IMR-90 (cell line): Measurements from ENCODE around the gene MTAP. TPM values are rescaled to one million over a fixed set of nuclear protein-coding genes. Genes with fewer than 3 reads are reported as not detected.

ENCODE experiments used
- ATAC-seq: fragments of 200-7000 bp; cut with Tn5 transposase; 2 replicates; pipeline ENCODE4 v1.9.1; 2020; ENCODE audit warnings: low read depth, mild to moderate bottlenecking, moderate library complexity
- BruUV-seq: library from RNA; stranded (reverse); fragments of 400-500 nt; replicated peaks from 2 replicates; lab custom pipeline; 2021; lab: Mats Ljungman, UMichigan
- CTCF ChIA-PET: fragments of 300-600 bp; formaldehyde crosslinking; extraction: SDS; loops from one replicate; lab custom pipeline; 2021; ENCODE audit warnings: antibody characterized with exemption; lab: Yijun Ruan, JAX
- POLR2A ChIA-PET: fragments of 300-600 bp; sonication (Branson Sonifier 250); formaldehyde crosslinking; loops from one replicate; lab custom pipeline; 2022; ENCODE audit warnings: antibody characterized with exemption; ENCODE audit not compliant: unreplicated experiment; lab: Charles Lee
- DNase-seq: peaks from one replicate; pipeline ENCODE4 v3.0.0; 2013
- H2AFZ ChIP-seq: replicated peaks from 2 replicates; pipeline ENCODE3; 2013; ENCODE audit warnings: low read length, mild to moderate bottlenecking; ENCODE audit not compliant: poor library complexity
- H2AK5ac ChIP-seq: 2 replicates; pipeline ENCODE4 v1.6.1; 2013; ENCODE audit warnings: low read depth, low read length, inconsistent platforms
- H2AK9ac ChIP-seq: replicated peaks from 2 replicates; pipeline ENCODE3; 2013; ENCODE audit warnings: mild to moderate bottlenecking, low read depth, low read length, moderate library complexity; ENCODE audit not compliant: poor library complexity
- H2BK120ac ChIP-seq: 2 replicates; pipeline ENCODE4 v1.6.1; 2013; ENCODE audit warnings: low read depth, low read length, inconsistent platforms
- H2BK15ac ChIP-seq: 3 replicates; pipeline ENCODE4 v1.6.1; 2013; ENCODE audit warnings: low read depth, low read length, inconsistent platforms
- H2BK20ac ChIP-seq: 2 replicates; pipeline ENCODE4 v1.6.1; 2013; ENCODE audit warnings: low read depth, mild to moderate bottlenecking, inconsistent platforms, low read length, moderate library complexity
- H2BK5ac ChIP-seq: 2 replicates; pipeline ENCODE4 v1.6.1; 2013; ENCODE audit warnings: mild to moderate bottlenecking, low read depth, low read length, inconsistent platforms; ENCODE audit not compliant: poor library complexity, severe bottlenecking
- H3K14ac ChIP-seq: replicated peaks from 2 replicates; pipeline ENCODE4 v1.6.1; 2013; ENCODE audit warnings: low read depth, low read length, inconsistent platforms
- H3K18ac ChIP-seq: 2 replicates; pipeline ENCODE4 v1.6.1; 2013; ENCODE audit warnings: low read depth, low read length, control low read depth
- H3K23ac ChIP-seq: 2 replicates; pipeline ENCODE4 v1.6.1; 2013; ENCODE audit warnings: low read depth, low read length, inconsistent platforms
- H3K27ac ChIP-seq: 2 replicates; pipeline ENCODE4 v1.5.1; 2013; ENCODE audit warnings: mild to moderate bottlenecking, control low read depth, low read length; ENCODE audit not compliant: insufficient read depth
- H3K27me3 ChIP-seq: 2 replicates; pipeline ENCODE4 v1.6.1; 2013; ENCODE audit warnings: low read length; ENCODE audit not compliant: control insufficient read depth, insufficient read depth
- H3K36me3 ChIP-seq: 2 replicates; pipeline ENCODE4 v1.6.1; 2013; ENCODE audit warnings: low read length, mixed read lengths; ENCODE audit not compliant: control insufficient read depth, insufficient read depth
- H3K4ac ChIP-seq: 2 replicates; pipeline ENCODE4 v1.6.1; 2013; ENCODE audit warnings: low read depth, low read length, inconsistent platforms
- H3K4me1 ChIP-seq: 2 replicates; pipeline ENCODE4 v1.6.1; 2013; ENCODE audit warnings: low read length, mixed read lengths; ENCODE audit not compliant: control insufficient read depth, insufficient read depth
- H3K4me2 ChIP-seq: 2 replicates; pipeline ENCODE4 v1.6.1; 2013; ENCODE audit warnings: low read depth, mild to moderate bottlenecking, control low read depth, low read length, moderate library complexity
- H3K4me3 ChIP-seq: 2 replicates; pipeline ENCODE4 v1.5.1; 2013; ENCODE audit warnings: low read depth, mild to moderate bottlenecking, control low read depth, low read length, moderate library complexity; ENCODE audit not compliant: insufficient read depth
- H3K56ac ChIP-seq: 2 replicates; pipeline ENCODE4 v1.6.1; 2013; ENCODE audit warnings: low read length, inconsistent platforms; ENCODE audit not compliant: insufficient read depth; ENCODE audit errors: extremely low read depth
- H3K79me1 ChIP-seq, 2 experiments: 2 replicates each; pipeline ENCODE4 v1.6.1; 2013; ENCODE audit warnings: low read length in 2 of 2, inconsistent platforms in 1 of 2, low read depth in 1 of 2
- H3K9ac ChIP-seq: 2 replicates; pipeline ENCODE4 v1.6.1; 2013; ENCODE audit warnings: low read depth, low read length, control low read depth
- H3K9me1 ChIP-seq: 2 replicates; pipeline ENCODE4 v1.6.1; 2013; ENCODE audit warnings: low read length, inconsistent platforms; ENCODE audit not compliant: insufficient read depth
- H3K9me3 ChIP-seq: 2 replicates; pipeline ENCODE4 v1.6.1; 2013; ENCODE audit warnings: low read length; ENCODE audit not compliant: control insufficient read depth, insufficient read depth
- H4K20me1 ChIP-seq: 2 replicates; pipeline ENCODE4 v1.6.1; 2013; ENCODE audit warnings: low read length, inconsistent platforms; ENCODE audit not compliant: insufficient read depth
- H4K5ac ChIP-seq: 2 replicates; pipeline ENCODE4 v1.6.1; 2013; ENCODE audit warnings: mild to moderate bottlenecking, low read depth, low read length, control low read depth
- H4K8ac ChIP-seq, 2 experiments: 2 replicates each; pipeline ENCODE4 v1.6.1; 2013; ENCODE audit warnings: low read depth in 2 of 2, low read length in 2 of 2, control low read depth in 1 of 2, inconsistent platforms in 1 of 2
- H4K91ac ChIP-seq: 2 replicates; pipeline ENCODE4 v1.6.1; 2013; ENCODE audit warnings: low read depth, low read length, inconsistent platforms; ENCODE audit not compliant: insufficient read depth
- BHLHE40 ChIP-seq: fragments of 150-350 bp; IDR thresholded peaks from 2 replicates; pipeline ENCODE4 v1.6.1; 2016; ENCODE audit warnings: mild to moderate bottlenecking, low read depth, low read length
- MXI1 ChIP-seq: IDR thresholded peaks from 2 replicates; pipeline ENCODE4 v1.6.1; 2012; ENCODE audit warnings: low read depth, mild to moderate bottlenecking, low read length, moderate library complexity, borderline replicate concordance
- NFE2L2 ChIP-seq: fragments of 150-350 bp; IDR thresholded peaks from 2 replicates; pipeline ENCODE4 v1.6.1; 2016; ENCODE audit warnings: low read depth, mild to moderate bottlenecking, low read length
- RCOR1 ChIP-seq: IDR thresholded peaks from 2 replicates; pipeline ENCODE4 v1.6.1; 2012; ENCODE audit warnings: mild to moderate bottlenecking, low read length, improper control_type of control experiment; ENCODE audit not compliant: insufficient replicate concordance
- RFX5 ChIP-seq: IDR thresholded peaks from 2 replicates; pipeline ENCODE4 v1.8.0; 2012; ENCODE audit warnings: low read depth, mild to moderate bottlenecking, low read length, moderate library complexity
- SMC3 ChIP-seq: fragments of 150-350 bp; IDR thresholded peaks from 2 replicates; pipeline ENCODE4 v1.6.1; 2016; ENCODE audit warnings: low read depth, mild to moderate bottlenecking, antibody characterized with exemption, low read length, moderate library complexity
- USF2 ChIP-seq: fragments of 150-350 bp; IDR thresholded peaks from 2 replicates; pipeline ENCODE4 v1.6.1; 2017; ENCODE audit warnings: mild to moderate bottlenecking, antibody characterized with exemption, low read length, low read depth
- WGBS, 2 experiments: methylation state at CpG; one replicate each; pipeline versions ENCODE4 v1.1.5 to v1.1.7; 2013; ENCODE audit warnings: missing lambda C conversion rate in 2 of 2; ENCODE audit not compliant: insufficient read length in 1 of 2; ENCODE audit errors: extremely low coverage in 2 of 2; 5-methylcytosine and 5-hydroxymethylcytosine counted together
- dilution Hi-C: fragments of 300-500 bp; cut with HindIII; formaldehyde crosslinking; loops from one replicate; pipeline ENCODE4 v1.14.3; 2018; ENCODE audit warnings: low sequenced_read_pairs; ENCODE audit not compliant: unreplicated experiment
- in situ Hi-C: fragments of 300-500 bp; cut with MboI; formaldehyde crosslinking; loops from 3 replicates; pipeline ENCODE4 v1.14.3; 2019; ENCODE audit warnings: low sequenced_read_pairs, inconsistent platforms, mixed read lengths
- intact Hi-C: fragments of 100-400 bp; cut with micrococcal nuclease; formaldehyde crosslinking; loops from 2 replicates; pipeline ENCODE4 v1.10.0; 2022
- polyA plus RNA-seq, 3 experiments: library from polyadenylated mRNA; depleted of rRNA; stranded (reverse); fragments of >200 nt; gene quantifications; 2 replicates each; pipeline ENCODE4 v1.2.3, GENCODE V29; 2012; ENCODE audit warnings: low replicate concordance in 1 of 3
- total RNA-seq: library from RNA; depleted of rRNA; stranded (reverse); fragments of >200 nt; gene quantifications from 2 replicates; pipeline ENCODE4 v1.2.3, GENCODE V29; 2012

MTAP gene
- total and polyA plus RNA-seq, 2 of the 4 experiments (the other 2 are of a cell fraction): 15.7 to 50.9 TPM

- Histone ChIP-seq H3K9me1 (no peaks in the 10 kb centered on the region), H4K20me1 (no peaks in the 10 kb centered on the region), H2BK15ac (no peak overlapping the region), H4K91ac (no peak overlapping the region), H3K4me3 (no peak overlapping the region), H2AK5ac (no peak overlapping the region), H3K27ac (no peak overlapping the region), H2BK20ac (no peak overlapping the region), H2BK120ac (no peak overlapping the region), H3K23ac (no peak overlapping the region), H3K4ac (no peak overlapping the region), H3K27me3 (no peaks in the 10 kb centered on the region), H3K56ac (no peak overlapping the region), H4K5ac (no peak overlapping the region), H3K4me2 (no peak overlapping the region), H3K9ac (no peak overlapping the region), H3K14ac (no peak overlapping the region), H3K4me1 (no peaks in the 10 kb centered on the region), H3K18ac (no peak overlapping the region), H3K9me3 (no peaks in the 10 kb centered on the region), H3K36me3 (no peaks in the 10 kb centered on the region), H3K79me1 (no peaks in the 10 kb centered on the region), H2AFZ (no peak overlapping the region), H2AK9ac (no peak overlapping the region), H2BK5ac (no peak overlapping the region), H4K8ac (no peak overlapping the region)
- TF ChIP-seq NFE2L2 (peak; percentile 82), USF2 (no peak), SMC3 (no peak), MXI1 (no peak), RCOR1 (no peak), BHLHE40 (no peak), RFX5 (no peak)
- no TSS peak for BruUV-seq
- ATAC-seq (no peak), DNase-seq (no peak)
- ChIA-PET CTCF (no interaction called here), POLR2A (no interaction called here)
- WGBS, 2 experiments: no CpG with 5 or more reads among the region's 4 CpGs
- intact Hi-C loops (loop anchor here (5.0 kb wide), 1 partner anchor 39 kb away; no protein-coding TSS in a partner anchor), in situ Hi-C loops (no loop called here), dilution Hi-C loops (no loop called here)
These were observed 41.0 kb upstream of the MTAP start for GRCh38 chr9:21761309-21761901.
